ENCODE data around the gene MRPS5. TPM values are rescaled to one million over a fixed set of nuclear protein-coding genes. Genes with fewer than 3 reads are reported as not detected.

The MRPS5 gene
- total RNA-seq, 1 donor from 2014 or later: 32.9 TPM

- Mint-ChIP-seq H3K9me3 (ENCODE audit: low read depth) (no peaks in the 10 kb centered on the region), H3K4me3 (ENCODE audit: unreplicated experiment) (no peak overlapping the region), H3K27ac (ENCODE audit: unreplicated experiment) (no peak overlapping the region), H3K27me3 (ENCODE audit: low read depth) (peaks cover 37% of the 10 kb centered on the region), H3K36me3 (ENCODE audit: low read depth) (no peaks in the 10 kb centered on the region), H3K4me1 (ENCODE audit: low read depth) (peaks cover 6% of the 10 kb centered on the region)
- no peak for TF ChIP-seq CTCF (IDR thresholded peaks at IDR 0.05)
- DNase-seq (ENCODE audit: low spot score): peak; percentile 59
These were observed 68.1 kb downstream of the MRPS5 start for GRCh38 chr2:95053543-95053942.

GRCh38 chr2:95052804-95053479 lies 68.7 kb downstream of the MRPS5 start:
- DNase-seq (ENCODE audit: low spot score): peak; percentile 34
- TF ChIP-seq CTCF (IDR thresholded peaks at IDR 0.05): no peak
- Mint-ChIP-seq H3K4me1 (ENCODE audit: low read depth) (peaks cover 6% of the 10 kb centered on the region), H3K36me3 (ENCODE audit: low read depth) (no peaks in the 10 kb centered on the region), H3K9me3 (ENCODE audit: low read depth) (no peaks in the 10 kb centered on the region), H3K27me3 (ENCODE audit: low read depth) (peaks cover 32% of the 10 kb centered on the region), H3K4me3 (ENCODE audit: unreplicated experiment) (no peak overlapping the region), H3K27ac (ENCODE audit: unreplicated experiment) (no peak overlapping the region)

GRCh38 chr2:95052307-95052706 lies 69.3 kb downstream of the MRPS5 start:
- H3K27me3 Mint-ChIP-seq (ENCODE audit: low read depth): peaks cover 28% of the 10 kb centered on the region
- no peaks in the 10 kb centered on the region for H3K9me3 Mint-ChIP-seq (ENCODE audit: low read depth)
- H3K27ac Mint-ChIP-seq (ENCODE audit: unreplicated experiment): no peak overlapping the region
- no peak overlapping the region for H3K4me3 Mint-ChIP-seq (ENCODE audit: unreplicated experiment)
- peak; percentile 21 for DNase-seq (ENCODE audit: low spot score)
- peaks cover 6% of the 10 kb centered on the region for H3K4me1 Mint-ChIP-seq (ENCODE audit: low read depth)
- H3K36me3 Mint-ChIP-seq (ENCODE audit: low read depth): no peaks in the 10 kb centered on the region
- TF ChIP-seq CTCF (IDR thresholded peaks at IDR 0.05): no peak

GRCh38 chr2:95051626-95052025 lies 70.0 kb downstream of the MRPS5 start:
- no peak for TF ChIP-seq CTCF (IDR thresholded peaks at IDR 0.05)
- H3K27ac Mint-ChIP-seq (ENCODE audit: unreplicated experiment): no peak overlapping the region
- H3K9me3 Mint-ChIP-seq (ENCODE audit: low read depth): no peaks in the 10 kb centered on the region
- no peak overlapping the region for H3K4me3 Mint-ChIP-seq (ENCODE audit: unreplicated experiment)
- peaks cover 1% of the 10 kb centered on the region for H3K4me1 Mint-ChIP-seq (ENCODE audit: low read depth)
- no peaks in the 10 kb centered on the region for H3K36me3 Mint-ChIP-seq (ENCODE audit: low read depth)
- peaks cover 29% of the 10 kb centered on the region for H3K27me3 Mint-ChIP-seq (ENCODE audit: low read depth)
- peak; percentile 55 for DNase-seq (ENCODE audit: low spot score)

GRCh38 chr2:95050385-95051300 lies 71.0 kb downstream of the MRPS5 start:
- no peaks in the 10 kb centered on the region for H3K36me3 Mint-ChIP-seq (ENCODE audit: low read depth)
- peaks cover 37% of the 10 kb centered on the region for H3K27me3 Mint-ChIP-seq (ENCODE audit: low read depth)
- H3K9me3 Mint-ChIP-seq (ENCODE audit: low read depth): no peaks in the 10 kb centered on the region
- DNase-seq (ENCODE audit: low spot score): peak; percentile 36
- no peaks in the 10 kb centered on the region for H3K4me1 Mint-ChIP-seq (ENCODE audit: low read depth)
- H3K27ac Mint-ChIP-seq (ENCODE audit: unreplicated experiment): no peak overlapping the region
- TF ChIP-seq CTCF (IDR thresholded peaks at IDR 0.05): no peak
- H3K4me3 Mint-ChIP-seq (ENCODE audit: unreplicated experiment): no peak overlapping the region
